Spinal cord (tissue), 10 donors: ENCODE measurements around the gene WASF1. TPM values are rescaled to one million over a fixed set of nuclear protein-coding genes. Genes with fewer than 3 reads are reported as not detected.
A peak's percentile ranks its signal among the peaks of the same experiment; 100 is the strongest.
"Not testable (repeated sequence)": the region's sequence is repeated elsewhere in the genome, so short reads cannot be mapped to it uniquely, and the experiment has no call there.

Experiments
- DNase-seq, 6 donors: peaks; one replicate each; pipeline versions ENCODE4 v3.0.0 to v3.0.0-alpha.2; 2013 to 2015; ENCODE audit warnings: low spot score in 6 of 6, low read depth in 4 of 6
- H3K27ac ChIP-seq: one replicate; pipeline ENCODE4 v1.5.1; 2013; ENCODE audit warnings: low read depth, low read length, control low read depth
- H3K27me3 ChIP-seq: one replicate; pipeline ENCODE4 v1.6.1; 2013; ENCODE audit warnings: low read length; ENCODE audit not compliant: control insufficient read depth, insufficient read depth
- H3K36me3 ChIP-seq: one replicate; pipeline ENCODE4 v1.6.1; 2013; ENCODE audit warnings: low read length; ENCODE audit not compliant: control insufficient read depth, insufficient read depth
- H3K4me1 ChIP-seq: one replicate; pipeline ENCODE4 v1.6.1; 2013; ENCODE audit warnings: low read length; ENCODE audit not compliant: control insufficient read depth, insufficient read depth
- H3K4me3 ChIP-seq: one replicate; pipeline ENCODE4 v1.5.1; 2013; ENCODE audit warnings: low read depth, low read length, control low read depth
- H3K9me3 ChIP-seq: one replicate; pipeline ENCODE4 v1.6.1; 2013; ENCODE audit warnings: low read length; ENCODE audit not compliant: control insufficient read depth, insufficient read depth
- WGBS: methylation state at CpG from one replicate; pipeline ENCODE4 v1.1.5; 2013; ENCODE audit warnings: missing lambda C conversion rate; ENCODE audit not compliant: insufficient coverage; 5-methylcytosine and 5-hydroxymethylcytosine counted together
- polyA plus RNA-seq, 2 donors: library from polyadenylated mRNA; unstranded; fragments of 120-200 nt; gene quantifications; one replicate each; pipeline ENCODE4 v1.2.1, GENCODE V29; 2013; ENCODE audit not compliant: insufficient read length in 2 of 2
- total RNA-seq, 2 donors: library from RNA; depleted of rRNA in 1 of 2; stranded (reverse); fragments of 120-200 nt in 1 of 2; fragments of >200 nt in 1 of 2; gene quantifications; one replicate each; pipeline versions ENCODE4 v1.2.3 to v1.2.4, GENCODE V29; 2013 to 2014
- donor health status: healthy.

The WASF1 gene
- total and polyA plus RNA-seq, 4 donors: 19.3 to 239 (median 113) TPM

DNA sequence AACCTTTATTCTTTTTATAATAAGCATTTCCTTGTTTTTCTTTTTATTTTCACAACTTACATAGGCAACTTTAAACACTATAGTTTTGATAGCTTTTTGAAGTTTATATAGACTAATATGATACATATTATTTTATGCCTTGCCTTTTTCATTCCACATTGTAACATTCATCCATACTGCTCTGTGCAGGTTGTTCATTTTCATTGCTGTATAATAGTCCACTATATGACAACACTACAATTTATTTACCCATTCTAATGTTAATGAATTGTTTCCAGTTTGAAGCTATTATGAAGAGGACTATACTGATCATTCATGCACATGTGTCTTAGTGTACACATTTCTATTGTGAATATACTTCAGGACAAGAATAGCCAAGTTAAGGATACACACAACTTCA, 49.1 kb downstream of the WASF1 start:
- H3K36me3 ChIP-seq: no peaks in the 10 kb centered on the region

DNA sequence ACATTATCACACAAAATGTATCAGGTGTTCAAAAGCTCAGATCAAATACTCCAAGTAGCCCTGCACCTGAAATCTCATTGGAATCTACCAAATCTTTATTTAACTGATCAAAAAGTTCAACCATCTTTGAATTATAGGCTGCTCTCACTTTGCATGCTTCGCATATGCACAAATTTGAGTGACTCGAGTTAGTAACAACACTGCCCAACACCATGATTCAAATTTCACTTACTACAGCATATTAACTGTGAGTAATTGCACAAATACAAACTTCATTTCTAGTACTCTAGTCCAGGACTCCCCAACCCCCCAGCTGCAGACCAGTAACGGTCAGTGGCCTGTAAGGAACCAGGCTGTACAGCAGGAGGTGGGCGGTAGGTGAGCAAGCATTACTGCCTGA, 51.1 kb downstream of the WASF1 start:
- DNase-seq: no peak
- no peak overlapping the region for H3K4me3 ChIP-seq
- peaks cover 2% of the 10 kb centered on the region for H3K9me3 ChIP-seq
- no peaks in the 10 kb centered on the region for H3K27me3 ChIP-seq
- no CpG with 5 or more reads among the region's 4 CpGs for WGBS
- H3K4me1 ChIP-seq: no peaks in the 10 kb centered on the region
- H3K36me3 ChIP-seq: peaks cover 7% of the 10 kb centered on the region
- H3K27ac ChIP-seq: no peak overlapping the region

More for the DNA sequence above, 49.1 kb downstream of the WASF1 start:
- H3K27ac ChIP-seq: no peak overlapping the region
- H3K4me3 ChIP-seq: no peak overlapping the region
- DNase-seq: no peak
- H3K4me1 ChIP-seq: no peaks in the 10 kb centered on the region
- no peaks in the 10 kb centered on the region for H3K9me3 ChIP-seq
- no peaks in the 10 kb centered on the region for H3K27me3 ChIP-seq

DNA sequence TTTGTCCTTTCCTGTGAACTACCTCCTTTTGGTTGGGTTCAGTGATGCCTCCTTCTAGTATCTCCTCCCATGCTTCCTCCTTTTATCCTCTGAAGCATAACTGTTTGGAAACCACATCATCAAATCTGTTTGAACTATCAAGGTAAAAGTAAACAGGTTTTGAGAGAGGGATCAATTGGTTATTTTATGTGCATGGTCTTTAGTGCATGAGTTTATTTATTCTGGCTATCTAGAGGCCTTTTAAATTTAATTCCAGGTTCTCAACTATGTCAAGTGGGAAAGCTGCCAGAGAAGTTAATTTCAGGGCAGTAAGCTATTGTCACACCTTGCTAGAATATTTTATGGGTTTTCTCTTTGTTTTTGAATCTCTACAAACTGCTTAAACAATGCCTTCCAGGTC, 54.1 kb downstream of the WASF1 start:
- Histone ChIP-seq H3K36me3 (peaks cover 7% of the 10 kb centered on the region), H3K27me3 (no peaks in the 10 kb centered on the region), H3K4me3 (no peak overlapping the region), H3K4me1 (no peaks in the 10 kb centered on the region), H3K9me3 (peaks cover 2% of the 10 kb centered on the region), H3K27ac (no peak overlapping the region)
- DNase-seq: no peak

DNA sequence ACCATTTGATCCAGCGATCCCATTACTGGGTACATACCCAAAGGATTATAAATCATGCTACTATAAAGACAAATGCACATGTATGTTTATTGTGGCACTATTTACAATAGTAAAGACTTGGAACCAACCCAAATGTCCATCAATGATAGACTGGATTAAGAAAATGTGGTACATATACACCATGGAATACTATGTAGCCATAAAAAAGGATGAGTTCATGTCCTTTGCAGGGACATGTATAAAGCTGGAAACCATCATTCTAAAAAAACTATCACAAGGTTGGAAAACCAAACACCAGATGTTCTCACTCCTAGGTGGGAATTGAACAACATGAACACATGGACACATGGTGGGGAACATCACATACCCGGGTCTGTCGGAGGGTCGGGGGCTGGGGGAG, 57.8 kb downstream of the WASF1 start:
- not testable (repeated sequence) for H3K36me3 ChIP-seq, H3K27me3 ChIP-seq, H3K4me3 ChIP-seq, H3K4me1 ChIP-seq, H3K9me3 ChIP-seq, H3K27ac ChIP-seq, DNase-seq
- no CpG with 5 or more reads among the region's 4 CpGs for WGBS

DNA sequence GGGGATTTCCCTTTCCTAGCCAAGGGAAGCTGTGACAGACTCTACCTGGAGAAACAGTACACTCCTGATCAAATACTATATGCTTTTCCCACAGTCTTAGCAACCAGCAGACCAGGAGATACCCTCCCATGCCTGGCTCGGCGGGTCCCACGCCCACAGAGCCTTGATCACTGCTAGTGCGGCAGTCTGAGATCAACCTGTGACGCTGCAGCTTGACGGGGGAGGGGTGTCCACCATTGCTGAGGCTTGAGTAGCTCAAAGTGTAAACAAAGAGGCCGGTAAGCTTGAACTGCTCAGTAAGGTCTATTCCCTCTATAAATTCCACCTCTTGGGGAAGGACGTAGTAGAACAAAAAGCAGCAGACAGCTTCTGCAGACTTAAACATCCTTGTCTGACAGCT, 63.2 kb downstream of the WASF1 start:
- no peak for DNase-seq
- 85% methylated on average over 7 of the region's 8 CpGs for WGBS
- peaks cover 2% of the 10 kb centered on the region for H3K36me3 ChIP-seq
- H3K9me3 ChIP-seq: no peaks in the 10 kb centered on the region
- H3K4me1 ChIP-seq: no peaks in the 10 kb centered on the region
- no peaks in the 10 kb centered on the region for H3K27me3 ChIP-seq
- no peak overlapping the region for H3K27ac ChIP-seq
- H3K4me3 ChIP-seq: no peak overlapping the region

DNA sequence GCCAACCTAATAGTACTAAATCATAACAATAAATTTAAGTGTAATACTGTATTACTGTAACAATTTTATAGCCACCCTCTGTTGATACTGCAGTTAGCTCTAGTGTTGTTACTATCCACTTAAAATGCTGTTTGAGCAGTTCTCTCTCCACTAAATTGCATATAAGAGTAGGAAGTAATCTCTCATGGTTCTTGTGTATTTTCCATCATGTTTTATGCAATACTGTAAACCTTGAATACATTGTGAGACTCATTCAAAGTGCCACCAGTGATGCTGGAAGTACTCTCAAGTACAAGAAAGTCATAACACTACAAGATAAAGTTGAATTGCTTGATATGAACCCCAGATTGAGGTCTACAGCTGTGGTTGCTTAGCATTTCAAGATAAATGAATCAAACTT, 65.5 kb downstream of the WASF1 start:
- H3K4me3 ChIP-seq: no peak overlapping the region

DNA sequence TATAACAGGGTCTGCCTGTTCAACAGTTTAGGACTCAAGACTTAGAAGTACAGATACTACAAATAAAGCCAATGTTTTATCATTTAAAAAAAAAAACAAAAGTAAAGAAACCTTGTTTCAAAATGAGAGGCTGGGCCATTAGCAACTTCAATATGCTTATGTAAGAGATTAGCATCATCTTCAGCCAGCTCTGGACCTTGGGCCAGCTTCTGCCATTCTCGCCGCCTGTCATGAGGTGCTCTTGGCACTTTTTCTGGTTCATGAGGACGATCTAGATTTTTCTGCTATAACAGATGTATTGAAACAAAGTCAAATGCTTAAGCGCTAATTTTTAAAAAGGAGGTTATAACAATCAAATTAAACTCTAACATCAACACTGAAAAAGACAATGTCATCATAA, 74.2 kb downstream of the WASF1 start:
- Histone ChIP-seq H3K4me1 (no peaks in the 10 kb centered on the region), H3K27ac (no peak overlapping the region), H3K4me3 (no peak overlapping the region), H3K27me3 (no peaks in the 10 kb centered on the region), H3K9me3 (no peaks in the 10 kb centered on the region), H3K36me3 (peaks cover 11% of the 10 kb centered on the region)
- WGBS: no CpG with 5 or more reads among the region's 4 CpGs
- no peak for DNase-seq

More for the DNA sequence above, 65.5 kb downstream of the WASF1 start:
- H3K4me1 ChIP-seq: no peaks in the 10 kb centered on the region
- H3K36me3 ChIP-seq: peaks cover 2% of the 10 kb centered on the region
- H3K9me3 ChIP-seq: no peaks in the 10 kb centered on the region
- peak in 1 of 6 donors; percentile 7 for DNase-seq
- H3K27ac ChIP-seq: no peak overlapping the region
- H3K27me3 ChIP-seq: no peaks in the 10 kb centered on the region

DNA sequence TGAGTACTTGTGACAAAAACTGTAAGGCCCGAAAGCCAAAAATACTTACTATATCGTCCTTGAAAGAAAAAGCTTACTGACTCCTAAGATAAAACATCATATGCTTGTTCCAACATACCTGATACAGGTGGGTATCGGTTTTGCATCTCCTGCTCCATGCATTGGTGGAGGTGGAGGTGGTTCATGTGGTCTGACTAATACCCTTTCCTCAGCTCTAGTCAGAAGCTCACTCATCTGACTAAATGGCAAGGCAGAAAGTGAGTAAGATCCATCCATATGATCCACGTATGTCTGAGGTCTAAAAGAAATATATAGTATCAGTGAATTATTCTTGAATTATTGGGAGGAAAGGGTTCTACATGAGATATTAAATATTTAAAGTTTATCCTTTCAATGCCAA, 76.2 kb downstream of the WASF1 start:
- Histone ChIP-seq H3K9me3 (no peaks in the 10 kb centered on the region), H3K27ac (no peak overlapping the region), H3K36me3 (peaks cover 19% of the 10 kb centered on the region), H3K4me3 (no peak overlapping the region), H3K4me1 (no peaks in the 10 kb centered on the region), H3K27me3 (no peaks in the 10 kb centered on the region)
- WGBS: no CpG with 5 or more reads among the region's 4 CpGs
- no peak for DNase-seq

DNA sequence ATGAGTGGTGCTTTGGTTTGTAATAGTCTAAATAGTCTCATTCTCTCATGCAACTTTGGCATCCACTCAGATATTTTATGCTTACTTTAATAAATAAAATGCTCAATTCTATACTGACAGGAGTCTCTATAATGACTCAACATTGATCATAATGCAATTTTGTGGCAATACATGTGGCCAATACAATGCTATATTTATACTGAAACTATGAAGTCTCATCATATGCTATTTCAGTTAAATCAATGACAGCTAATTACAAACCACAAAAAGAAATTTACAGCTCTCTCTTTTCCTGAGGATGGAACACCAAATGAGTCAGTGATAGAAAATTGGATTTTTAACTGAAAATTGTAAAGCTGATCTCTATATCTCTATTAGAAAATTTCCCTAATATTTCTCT, 77.1 kb downstream of the WASF1 start:
- H3K36me3 ChIP-seq: peaks cover 19% of the 10 kb centered on the region
- no peak overlapping the region for H3K4me3 ChIP-seq
- no peaks in the 10 kb centered on the region for H3K9me3 ChIP-seq
- no peaks in the 10 kb centered on the region for H3K4me1 ChIP-seq
- no peaks in the 10 kb centered on the region for H3K27me3 ChIP-seq
- no peak overlapping the region for H3K27ac ChIP-seq
- no peak for DNase-seq

DNA sequence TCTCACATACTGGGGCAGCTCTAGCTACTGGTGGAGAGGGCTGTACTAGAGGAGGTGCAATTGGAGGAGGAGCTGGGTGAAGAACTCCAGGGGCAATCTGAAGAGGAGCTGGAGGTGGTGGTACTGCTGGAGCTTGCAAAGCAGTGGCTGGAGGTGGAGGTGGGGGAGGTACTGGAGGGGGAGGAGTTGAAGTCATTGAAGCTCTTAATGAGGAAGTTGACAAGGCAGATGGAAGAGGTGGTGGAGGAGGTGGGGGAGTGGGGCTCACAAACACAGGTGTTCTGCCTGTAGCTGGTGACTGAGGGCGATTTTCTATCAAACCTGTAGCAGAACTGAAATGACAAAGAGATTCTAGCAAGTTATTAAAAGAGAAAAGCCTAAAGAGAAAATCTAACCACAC, 77.6 kb downstream of the WASF1 start:
- Histone ChIP-seq H3K4me1 (no peaks in the 10 kb centered on the region), H3K9me3 (no peaks in the 10 kb centered on the region), H3K27ac (no peak overlapping the region), H3K27me3 (no peaks in the 10 kb centered on the region), H3K36me3 (peaks cover 19% of the 10 kb centered on the region), H3K4me3 (no peak overlapping the region)
- no CpG with 5 or more reads among the region's 1 CpG for WGBS
- no peak for DNase-seq
